K562 (cell line): ENCODE measurements around the gene CSTPP1. TPM values are rescaled to one million over a fixed set of nuclear protein-coding genes. Genes with fewer than 3 reads are reported as not detected.

Experiments used
- ATAC-seq: fragments of 200-7000 bp; cut with Tn5 transposase; 3 replicates; pipeline ENCODE4 v1.9.1; 2020; ENCODE audit warnings: moderate library complexity
- Bru-seq: library from RNA; stranded (reverse); fragments of 400-500 nt; gene quantifications from one replicate; lab custom pipeline; 2021; lab: Mats Ljungman, UMichigan
- BruChase-seq, 2 experiments: library from RNA; stranded (reverse); fragments of 400-500 nt; gene quantifications; one replicate each; lab custom pipeline; 2021; lab: Mats Ljungman, UMichigan
- BruUV-seq: library from RNA; stranded (reverse); fragments of 400-500 nt; replicated peaks from 2 replicates; lab custom pipeline; 2021; lab: Mats Ljungman, UMichigan
- CTCF ChIA-PET: fragments of 300-600 bp; formaldehyde crosslinking; extraction: SDS; loops from one replicate; lab custom pipeline; 2021; ENCODE audit warnings: low intra/inter-chr PET ratio; lab: Yijun Ruan, JAX
- POLR2A ChIA-PET: fragments of 300-600, 350-650 bp; sonication (Branson Sonifier 250); formaldehyde crosslinking; extraction: SDS; loops from one replicate; lab custom pipeline; 2021; ENCODE audit warnings: antibody characterized with exemption, inconsistent platforms; lab: Yijun Ruan, JAX
- DNase-seq, 4 experiments: peaks; one replicate each; pipeline versions ENCODE4 v3.0.0 to v3.0.0-alpha.2; 2011 to 2018; ENCODE audit warnings: low spot score in 3 of 4, mixed read lengths in 3 of 4; ENCODE audit errors: extremely low read depth in 1 of 4
- FAIRE-seq: peaks from 2 replicates; lab custom pipeline; 2011; peaks lifted over from hg19 to GRCh38; lab: Jason Lieb, UNC
- H2AFZ ChIP-seq: 2 replicates; pipeline ENCODE4 v1.6.0; 2011; ENCODE audit warnings: low read depth, low read length, control low read depth, inconsistent platforms
- H3K27ac ChIP-seq: fragments of 200-600 bp; 3 replicates; pipeline ENCODE4 v1.8.0; 2011; ENCODE audit warnings: low read depth, mild to moderate bottlenecking, control low read depth, inconsistent platforms, low read length, moderate library complexity, mixed read lengths; ENCODE audit errors: extremely low read depth
- H3K27me3 ChIP-seq, 2 experiments: fragments of 300-600 bp in 1 of 2; 2 replicates in 1 of 2; 3 replicates in 1 of 2; pipeline versions ENCODE4 v1.6.0 to v1.8.0; 2011; ENCODE audit warnings: inconsistent platforms in 2 of 2, low read length in 2 of 2, mild to moderate bottlenecking in 1 of 2, mixed read lengths in 1 of 2, moderate library complexity in 1 of 2; ENCODE audit not compliant: control insufficient read depth in 2 of 2, insufficient read depth in 2 of 2
- H3K36me3 ChIP-seq: fragments of 300-600 bp; 3 replicates; pipeline ENCODE4 v1.8.0; 2011; ENCODE audit warnings: mild to moderate bottlenecking, low read length, inconsistent platforms; ENCODE audit not compliant: control insufficient read depth, insufficient read depth
- H3K4me1 ChIP-seq, 2 experiments: fragments of 200-600 bp in 1 of 2; replicated peaks in 1 of 2; 2 replicates in 1 of 2; 3 replicates in 1 of 2; pipeline versions ENCODE4 v1.5.1 to v1.8.0; 2011; ENCODE audit warnings: inconsistent platforms in 2 of 2, low read length in 2 of 2, mild to moderate bottlenecking in 1 of 2, mixed read lengths in 1 of 2, moderate library complexity in 1 of 2; ENCODE audit not compliant: control insufficient read depth in 2 of 2, insufficient read depth in 2 of 2
- H3K4me2 ChIP-seq: 2 replicates; pipeline ENCODE4 v1.6.1; 2011; ENCODE audit warnings: low read length, control low read depth, inconsistent platforms, mixed read lengths; ENCODE audit not compliant: insufficient read depth
- H3K4me3 ChIP-seq: fragments of 200-600 bp; sonication (generic), shearing (Covaris generic); 2 replicates; pipeline ENCODE4 v1.5.1; 2016; ENCODE audit warnings: control low read depth, inconsistent platforms
- H3K79me2 ChIP-seq: fragments of 200-600 bp; 3 replicates; pipeline ENCODE4 v1.8.0; 2011; ENCODE audit warnings: low read length, inconsistent platforms; ENCODE audit not compliant: control insufficient read depth, insufficient read depth
- H3K9ac ChIP-seq, 2 experiments: 2 replicates each; pipeline versions ENCODE4 v1.6.0 to v1.6.1; 2011; ENCODE audit warnings: low read depth in 2 of 2, low read length in 2 of 2, control low read depth in 1 of 2, inconsistent platforms in 1 of 2, mild to moderate bottlenecking in 1 of 2, mixed read lengths in 1 of 2; ENCODE audit not compliant: insufficient read depth in 1 of 2
- H3K9me1 ChIP-seq: one replicate; pipeline ENCODE4 v1.6.0; 2011; ENCODE audit warnings: inconsistent platforms, mild to moderate bottlenecking, low read length, moderate library complexity; ENCODE audit not compliant: control insufficient read depth, insufficient read depth
- H3K9me3 ChIP-seq: replicated peaks from 2 replicates; pipeline ENCODE4 v1.5.1; 2011; ENCODE audit warnings: low read depth, low read length, inconsistent platforms; ENCODE audit not compliant: control insufficient read depth, insufficient read depth
- H4K20me1 ChIP-seq: replicated peaks from 2 replicates; pipeline ENCODE4 v1.6.1; 2011; ENCODE audit warnings: low read length, inconsistent platforms, mixed read lengths; ENCODE audit not compliant: control insufficient read depth, insufficient read depth
- EZH2 ChIP-seq: IDR thresholded peaks from 2 replicates; pipeline ENCODE4 v1.6.1; 2012; ENCODE audit warnings: low read depth, mild to moderate bottlenecking, inconsistent platforms, low read length, borderline replicate concordance
- RAD21 ChIP-seq, 2 experiments: fragments of 250-450 bp in 1 of 2; fragments of 450-650 bp in 1 of 2; sonication (Bioruptor Pico) in 1 of 2; formaldehyde crosslinking in 1 of 2; IDR thresholded peaks in 1 of 2; conservative IDR thresholded peaks in 1 of 2; 2 replicates each; pipeline versions ENCODE4 v1.4.0 to v1.8.0; 2020 to 2022; ENCODE audit warnings: mild to moderate bottlenecking in 2 of 2, moderate library complexity in 1 of 2
- SPI1 ChIP-seq: IDR thresholded peaks from 2 replicates; pipeline ENCODE4 v1.6.1; 2011; ENCODE audit warnings: low read depth, low read length, control low read depth, borderline replicate concordance
- SRSF9 ChIP-seq: fragments of 200-400 bp; formaldehyde crosslinking; IDR thresholded peaks from 2 replicates; pipeline ENCODE4 v1.6.1; 2017; ENCODE audit warnings: low read depth, low read length, borderline replicate concordance
- STAT5B ChIP-seq: fragments of 250-450 bp; sonication (Bioruptor Pico); IDR thresholded peaks from 2 replicates; pipeline ENCODE4 v1.8.0; 2021; ENCODE audit warnings: mild to moderate bottlenecking, inconsistent platforms
- TCF7L2 ChIP-seq: fragments of 150-350 bp; IDR thresholded peaks from 2 replicates; pipeline ENCODE4 v1.6.1; 2016; ENCODE audit warnings: low read depth, mild to moderate bottlenecking, low read length, moderate library complexity
- ZNF274 ChIP-seq: IDR thresholded peaks from 2 replicates; pipeline ENCODE4 v1.6.1; 2011; ENCODE audit warnings: low read depth, mild to moderate bottlenecking, low read length, moderate library complexity, borderline replicate concordance
- ZNF561 ChIP-seq: fragments of 450-650 bp; formaldehyde crosslinking; conservative IDR thresholded peaks from 2 replicates; pipeline ENCODE4 v1.4.0; 2020; ENCODE audit warnings: mild to moderate bottlenecking, moderate library complexity
- WGBS: fragments of 100-300 bp; shearing (Covaris generic); methylation state at CpG from one replicate; pipeline ENCODE4 v1.1.6; 2016; ENCODE audit warnings: low coverage, mixed read lengths; ENCODE audit not compliant: insufficient coverage; ENCODE audit errors: missing lambda C conversion rate; 5-methylcytosine and 5-hydroxymethylcytosine counted together
- in situ Hi-C: fragments of 300-500 bp; cut with MboI; formaldehyde crosslinking; loops from 4 replicates; pipeline ENCODE4 v1.15.0; 2018; ENCODE audit warnings: inconsistent platforms, mixed read lengths
- intact Hi-C: fragments of 100-400 bp; cut with micrococcal nuclease; formaldehyde crosslinking; loops from 2 replicates; pipeline ENCODE4 v1.14.2; 2022
- long read RNA-seq, 3 experiments: library from polyadenylated mRNA in 2 of 3; library from RNA in 1 of 3; unstranded in 2 of 3; stranded (forward) in 1 of 3; transcript quantifications; one replicate each; pipeline ENCODE4 v2.0.0, GENCODE V29; 2019 to 2022
- polyA minus RNA-seq, 3 experiments: library from RNA; depleted of rRNA, polyadenylated mRNA; stranded (reverse); fragments of >200 nt; gene quantifications; 2 replicates each; pipeline ENCODE4 v1.2.3, GENCODE V29; 2011
- polyA plus RNA-seq, 8 experiments: library from polyadenylated mRNA; depleted of rRNA in 4 of 8; stranded (reverse) in 5 of 8; unstranded in 3 of 8; fragments of >200 nt; fragmentation: Nextera tagmentation in 2 of 8; fragmentation: Illumina TruSeq in 1 of 8; extraction: Ambion mirVana in 2 of 8; extraction: Trizol in 1 of 8; gene quantifications; 2 replicates each; pipeline versions ENCODE4 v1.2.1 to v1.2.3, GENCODE V29; 2011 to 2014; ENCODE audit warnings: inconsistent platforms in 1 of 8, missing spikeins in 1 of 8
- total RNA-seq, 7 experiments: library from RNA; depleted of rRNA in 6 of 7; stranded (reverse); fragments of >200 nt in 6 of 7; fragmentation: Illumina TruSeq in 2 of 7; extraction: Trizol in 2 of 7; gene quantifications; 2 replicates each; pipeline versions ENCODE4 v1.2.1 to v1.2.3, GENCODE V29; 2011 to 2021; ENCODE audit warnings: low replicate concordance in 1 of 7
- TF ChIP-seq, protein P1 (sequence below): fragments of 250-450 bp; sonication (Bioruptor Pico); IDR thresholded peaks from 2 replicates; pipeline ENCODE4 v1.6.1; 2021; ENCODE audit warnings: mild to moderate bottlenecking
- TF ChIP-seq, protein P2 (sequence below): fragments of 250-450 bp; sonication (Bioruptor Pico); IDR thresholded peaks from 2 replicates; pipeline ENCODE4 v1.5.0; 2021

CSTPP1 gene, protein sequence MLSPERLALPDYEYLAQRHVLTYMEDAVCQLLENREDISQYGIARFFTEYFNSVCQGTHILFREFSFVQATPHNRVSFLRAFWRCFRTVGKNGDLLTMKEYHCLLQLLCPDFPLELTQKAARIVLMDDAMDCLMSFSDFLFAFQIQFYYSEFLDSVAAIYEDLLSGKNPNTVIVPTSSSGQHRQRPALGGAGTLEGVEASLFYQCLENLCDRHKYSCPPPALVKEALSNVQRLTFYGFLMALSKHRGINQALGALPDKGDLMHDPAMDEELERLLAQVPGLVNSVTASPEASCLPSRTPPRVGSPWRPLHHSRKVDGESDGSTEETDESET
- total RNA-seq (2011; cell fraction: chromatin; rRNA removed; ENCODE audit: low replicate concordance), result 37.5 and 39.3 TPM in 2 replicates
- total RNA-seq (2011; cell fraction: nucleolus; rRNA removed), result 20.5 and 22.9 TPM in 2 replicates
- 30.4 and 49.0 TPM in 2 replicates for total RNA-seq (2011; cell fraction: nucleoplasm; rRNA removed)
- total RNA-seq (2014; rRNA removed), result 9.4 and 11.9 TPM in 2 replicates
- 7.7 and 8.4 TPM in 2 replicates for total RNA-seq (2014; rRNA removed; fragmentation: Illumina TruSeq; extraction: Trizol)
- 9.0 and 10.9 TPM in 2 replicates for total RNA-seq (2015; rRNA removed; fragmentation: Illumina TruSeq; extraction: Trizol)
- total RNA-seq (2021), result 10.8 and 12.1 TPM in 2 replicates
- polyA plus RNA-seq (2011; rRNA removed), result 8.6 and 12.5 TPM in 2 replicates
- polyA plus RNA-seq (2011; cell fraction: cytosol; rRNA removed), result 14.4 and 14.6 TPM in 2 replicates
- polyA plus RNA-seq (2011; cell fraction: nucleus; rRNA removed), result 14.0 and 18.0 TPM in 2 replicates
- 16.2 and 20.3 TPM in 2 replicates for polyA plus RNA-seq (2012)
- 16.6 and 17.8 TPM in 2 replicates for polyA plus RNA-seq (2014; fragmentation: Illumina TruSeq; extraction: Trizol)
- 1 to 10 TPM; 6.5 to 7.6 TPM for polyA plus RNA-seq (2014; fragmentation: Nextera tagmentation; extraction: Ambion mirVana)
- 9.2 and 10.3 TPM in 2 replicates for polyA plus RNA-seq (2014; rRNA removed)
- polyA minus RNA-seq (2011; rRNA and poly(A)+ RNA removed), result 12.2 and 12.3 TPM in 2 replicates
- polyA minus RNA-seq (2011; cell fraction: cytosol; rRNA and poly(A)+ RNA removed), result 11.0 and 12.8 TPM in 2 replicates
- polyA minus RNA-seq (2011; cell fraction: nucleus; rRNA and poly(A)+ RNA removed), result 10.1 and 14.7 TPM in 2 replicates
- percentile 54 among the genes with signal in this experiment for Bru-seq, nascent RNA
- percentile 60 among the genes with signal in this experiment for BruChase-seq, experiment 1, labeled RNA remaining after a 2-hour chase
- percentile 59 among the genes with signal in this experiment for BruChase-seq, experiment 2, labeled RNA remaining after a 6-hour chase
- long read RNA-seq, experiment 1, transcript C11orf49-201 (9 exons, 1,645 nt), result major isoform, 18 of 47 reads
- long read RNA-seq, experiment 1, transcript C11orf49-223 (1 exons, 2,141 nt), result minor isoform, 9 of 47 reads
- long read RNA-seq, experiment 1, partial matches to known transcripts, result 8 of 47 reads
- long read RNA-seq, experiment 1, other reads (novel, unspliced or antisense), result 6 of 47 reads
- long read RNA-seq, experiment 2, transcript C11orf49-201 (9 exons, 1,645 nt), result major isoform, 10 of 21 reads
- long read RNA-seq, experiment 2, partial matches to known transcripts, result 3 of 21 reads
- long read RNA-seq, experiment 2, other reads (novel, unspliced or antisense), result 3 of 21 reads
- long read RNA-seq, experiment 3, transcript C11orf49-201 (9 exons, 1,645 nt), result major isoform, 17 of 30 reads
- long read RNA-seq, experiment 3, transcript C11orf49-207 (8 exons, 1,527 nt), result minor isoform, 5 of 30 reads
- long read RNA-seq, experiment 3, partial matches to known transcripts, result 2 of 30 reads
- long read RNA-seq, experiment 3, other reads (novel, unspliced or antisense), result 1 of 30 reads

DNA sequence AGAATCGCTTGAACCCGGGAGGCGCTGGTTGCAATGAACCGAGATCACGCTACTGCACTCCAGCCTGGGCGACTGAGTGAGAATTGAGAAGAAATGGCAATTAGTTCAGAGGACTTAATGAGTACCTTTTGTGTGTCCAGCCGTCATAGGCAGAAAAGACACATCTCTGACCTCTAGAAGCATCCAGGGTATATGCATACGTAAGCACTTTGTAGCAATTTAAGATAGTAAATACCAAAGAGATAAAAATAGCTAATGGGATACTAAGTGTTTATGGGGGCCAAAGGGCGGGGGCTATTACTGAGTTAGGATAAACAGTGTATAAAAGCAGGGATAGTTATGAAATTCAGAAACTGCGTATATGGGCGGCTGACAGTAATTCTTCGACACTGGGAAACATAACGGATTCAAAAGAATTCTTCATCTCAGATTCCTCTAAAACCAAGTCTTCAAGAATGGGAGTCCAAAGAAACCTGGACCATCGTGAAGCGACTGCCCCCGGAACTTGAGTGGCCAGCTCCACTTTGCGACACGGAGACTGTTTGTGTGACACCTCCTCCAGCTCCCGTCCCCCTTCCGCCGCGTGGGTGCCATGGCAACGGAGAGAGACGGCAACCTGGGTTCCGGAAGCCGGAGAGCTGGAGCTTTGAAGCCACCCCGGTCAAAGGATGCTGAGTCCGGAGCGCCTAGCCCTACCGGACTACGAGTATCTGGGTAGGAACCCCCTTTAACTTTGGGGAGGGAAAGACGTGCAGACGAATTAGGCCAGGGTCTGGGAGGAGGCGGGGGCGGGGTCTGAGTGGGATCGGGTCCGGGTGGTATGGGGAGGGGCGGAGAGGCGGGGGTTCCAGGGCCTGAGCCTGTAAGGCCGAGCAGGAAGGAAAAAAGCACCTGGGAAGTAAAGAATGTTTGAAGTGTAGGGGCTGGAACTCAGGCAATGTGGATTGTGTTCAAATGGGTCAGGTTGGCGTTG lies at the start of gene CSTPP1:
Gene CSTPP1, plus strand, starts transcription at position 624 of the 973 bp plus-strand sequence. Its CDS starts 45 bp downstream, at position 669.
- H3K4me3 ChIP-seq, result peak within 1 kb of the TSS; percentile 69
- ChIA-PET POLR2A (interaction anchor here (1.0 to 1.2 kb wide), 3 partner anchors 12 to 48 kb away, joined by 3 to 4 read pairs (median 4); no protein-coding TSS in a partner anchor), CTCF (no interaction called here)
- peaks cover 3 to 8% of the 10 kb centered on the region in 2 experiments; a peak in 4 of 5 replicates for H3K4me1 ChIP-seq
- WGBS, result 18% methylated on average over 34 of the region's 41 CpGs
- H3K9ac ChIP-seq, result peak within 1 kb of the TSS; percentile 15 to 43
- peak within 1 kb of the TSS; percentile 99 for H2AFZ ChIP-seq
- intact Hi-C loops, result no loop called here
- peak; percentile 98 for ATAC-seq
- H3K27me3 ChIP-seq, result no peaks in the 10 kb centered on the region
- no peaks in the 10 kb centered on the region for H4K20me1 ChIP-seq
- no peaks in the 10 kb centered on the region for H3K36me3 ChIP-seq
- BruUV-seq, result no TSS peak
- H3K9me1 ChIP-seq, result no peaks in the 10 kb centered on the region
- 0 out of 3 replicates have a peak, but pooled peaks cover 5% of the 10 kb centered on the region for H3K79me2 ChIP-seq
- H3K9me3 ChIP-seq, result 0 out of 2 replicates have a peak, but pooled peaks cover 2% of the 10 kb centered on the region
- in situ Hi-C loops, result no loop called here
- peak within 1 kb of the TSS; percentile 78 for H3K4me2 ChIP-seq
- peak; percentile 94 for FAIRE-seq
- H3K27ac ChIP-seq, result no peak within 1 kb of the TSS; the same call in 2 of the 3 replicates
- peak; percentile 96 to 98 (median 98) for DNase-seq
- TF ChIP-seq ZNF561 (CRISPR knock-in tag), result no peak
- no peak for TF ChIP-seq SPI1
- TF ChIP-seq, protein P1, sequence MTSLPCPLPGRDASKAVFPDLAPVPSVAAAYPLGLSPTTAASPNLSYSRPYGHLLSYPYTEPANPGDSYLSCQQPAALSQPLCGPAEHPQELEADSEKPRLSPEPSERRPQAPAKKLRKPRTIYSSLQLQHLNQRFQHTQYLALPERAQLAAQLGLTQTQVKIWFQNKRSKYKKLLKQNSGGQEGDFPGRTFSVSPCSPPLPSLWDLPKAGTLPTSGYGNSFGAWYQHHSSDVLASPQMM (CRISPR knock-in tag), result no peak
- 0 out of 4 replicates have a peak, but pooled peaks of 1 of the 2 experiments have one; percentile 2 for TF ChIP-seq RAD21 (CRISPR knock-in tag; conservative IDR thresholded peaks at IDR 0.05 in 1 of 2, IDR thresholded peaks at IDR 0.05 in 1 of 2)
- TF ChIP-seq ZNF274, result no peak
- TF ChIP-seq EZH2, result no peak
- no peak for TF ChIP-seq TCF7L2
- no peak for TF ChIP-seq STAT5B (CRISPR knock-in tag)
- no peak for TF ChIP-seq SRSF9
- TF ChIP-seq, protein P2, sequence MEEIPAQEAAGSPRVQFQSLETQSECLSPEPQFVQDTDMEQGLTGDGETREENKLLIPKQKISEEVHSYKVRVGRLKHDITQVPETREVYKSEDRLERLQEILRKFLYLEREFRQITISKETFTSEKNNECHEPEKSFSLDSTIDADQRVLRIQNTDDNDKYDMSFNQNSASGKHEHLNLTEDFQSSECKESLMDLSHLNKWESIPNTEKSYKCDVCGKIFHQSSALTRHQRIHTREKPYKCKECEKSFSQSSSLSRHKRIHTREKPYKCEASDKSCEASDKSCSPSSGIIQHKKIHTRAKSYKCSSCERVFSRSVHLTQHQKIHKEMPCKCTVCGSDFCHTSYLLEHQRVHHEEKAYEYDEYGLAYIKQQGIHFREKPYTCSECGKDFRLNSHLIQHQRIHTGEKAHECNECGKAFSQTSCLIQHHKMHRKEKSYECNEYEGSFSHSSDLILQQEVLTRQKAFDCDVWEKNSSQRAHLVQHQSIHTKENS (CRISPR knock-in tag), result no peak
